H9 (cell line): ENCODE results near the gene HIBCH. TPM values are rescaled to one million over a fixed set of nuclear protein-coding genes. Genes with fewer than 3 reads are reported as not detected.

ENCODE experiments used
- DNase-seq: peaks from one replicate; pipeline ENCODE4 v3.0.0-alpha.2; 2017
- H2AFZ ChIP-seq: one replicate; pipeline ENCODE4 v1.6.1; 2013; ENCODE audit warnings: mild to moderate bottlenecking, low read length, control low read depth, moderate library complexity
- H2AK5ac ChIP-seq: 2 replicates; pipeline ENCODE4 v1.6.1; 2013; ENCODE audit warnings: low read length, control low read depth, mixed read lengths; ENCODE audit not compliant: insufficient read length
- H2BK120ac ChIP-seq: one replicate; pipeline ENCODE4 v1.6.1; 2013; ENCODE audit warnings: low read depth, mild to moderate bottlenecking, low read length, control low read depth, inconsistent platforms; ENCODE audit not compliant: poor library complexity, severe bottlenecking
- H2BK12ac ChIP-seq: 2 replicates; pipeline ENCODE4 v1.6.1; 2013; ENCODE audit warnings: low read length, control low read depth, mixed read lengths, low read depth; ENCODE audit not compliant: insufficient read length
- H2BK15ac ChIP-seq: 2 replicates; pipeline ENCODE4 v1.6.1; 2013; ENCODE audit warnings: low read depth, low read length, control low read depth
- H2BK20ac ChIP-seq: one replicate; pipeline ENCODE4 v1.6.1; 2013; ENCODE audit warnings: low read depth, mild to moderate bottlenecking, low read length, control low read depth, inconsistent platforms; ENCODE audit not compliant: poor library complexity, severe bottlenecking
- H2BK5ac ChIP-seq: 2 replicates; pipeline ENCODE4 v1.6.1; 2013; ENCODE audit warnings: low read length, control low read depth, mixed read lengths; ENCODE audit not compliant: insufficient read length
- H3K14ac ChIP-seq: 2 replicates; pipeline ENCODE4 v1.6.1; 2013; ENCODE audit warnings: low read length, control low read depth; ENCODE audit not compliant: insufficient read depth
- H3K18ac ChIP-seq: 2 replicates; pipeline ENCODE4 v1.6.1; 2013; ENCODE audit warnings: low read depth, mild to moderate bottlenecking, mixed read lengths, low read length, control low read depth; ENCODE audit not compliant: insufficient read length
- H3K23ac ChIP-seq: 2 replicates; pipeline ENCODE4 v1.6.1; 2013; ENCODE audit warnings: low read length, control low read depth, mixed read lengths, low read depth; ENCODE audit not compliant: insufficient read length
- H3K23me2 ChIP-seq: 2 replicates; pipeline ENCODE4 v1.6.1; 2013; ENCODE audit warnings: low read depth, mild to moderate bottlenecking, mixed read lengths, low read length, control low read depth; ENCODE audit not compliant: insufficient read length, poor library complexity, severe bottlenecking
- H3K27ac ChIP-seq: 2 replicates; pipeline ENCODE4 v1.5.1; 2013; ENCODE audit warnings: low read length, control low read depth, mixed read lengths, low read depth; ENCODE audit not compliant: insufficient read length
- H3K27me3 ChIP-seq: 2 replicates; pipeline ENCODE4 v1.6.1; 2013; ENCODE audit warnings: low read length, control low read depth, inconsistent platforms; ENCODE audit not compliant: insufficient read depth
- H3K4ac ChIP-seq: 2 replicates; pipeline ENCODE4 v1.6.1; 2013; ENCODE audit warnings: low read depth, mild to moderate bottlenecking, control low read depth, inconsistent platforms, low read length, moderate library complexity
- H3K4me1 ChIP-seq: 2 replicates; pipeline ENCODE4 v1.6.1; 2013; ENCODE audit warnings: low read length, control low read depth, inconsistent platforms; ENCODE audit not compliant: insufficient read depth
- H3K4me2 ChIP-seq: 2 replicates; pipeline ENCODE4 v1.6.1; 2013; ENCODE audit warnings: low read length, control low read depth, mixed read lengths; ENCODE audit not compliant: insufficient read length, insufficient read depth
- H3K56ac ChIP-seq: 2 replicates; pipeline ENCODE4 v1.6.1; 2013; ENCODE audit warnings: low read depth, mild to moderate bottlenecking, mixed read lengths, low read length, control low read depth; ENCODE audit not compliant: insufficient read length
- H3K79me1 ChIP-seq: 2 replicates; pipeline ENCODE4 v1.6.1; 2013; ENCODE audit warnings: low read depth, mild to moderate bottlenecking, moderate library complexity, low read length, control low read depth, inconsistent platforms; ENCODE audit not compliant: insufficient read depth, poor library complexity, severe bottlenecking
- H3K79me2 ChIP-seq: 2 replicates; pipeline ENCODE4 v1.6.1; 2013; ENCODE audit warnings: low read length, control low read depth, inconsistent platforms; ENCODE audit not compliant: insufficient read depth
- H3K9ac ChIP-seq: 2 replicates; pipeline ENCODE4 v1.6.1; 2013; ENCODE audit warnings: low read length, control low read depth, mixed read lengths; ENCODE audit not compliant: insufficient read length; ENCODE audit errors: extremely low read depth
- H3K9me3 ChIP-seq: one replicate; pipeline ENCODE4 v1.6.1; 2013; ENCODE audit warnings: low read depth, low read length, inconsistent platforms; ENCODE audit not compliant: control insufficient read depth
- H3T11ph ChIP-seq: one replicate; pipeline ENCODE4 v1.6.1; 2013; ENCODE audit warnings: mild to moderate bottlenecking, low read length, control low read depth, inconsistent platforms
- H4K20me1 ChIP-seq: one replicate; pipeline ENCODE4 v1.6.1; 2013; ENCODE audit not compliant: control insufficient read depth, insufficient read length, insufficient read depth
- H4K5ac ChIP-seq: 2 replicates; pipeline ENCODE4 v1.6.1; 2013; ENCODE audit warnings: low read depth, mild to moderate bottlenecking, mixed read lengths, low read length, control low read depth; ENCODE audit not compliant: insufficient read length
- H4K8ac ChIP-seq: replicated peaks from 2 replicates; pipeline ENCODE4 v1.6.1; 2013; ENCODE audit warnings: low read length, control low read depth, mixed read lengths, low read depth; ENCODE audit not compliant: insufficient read length
- H4K91ac ChIP-seq: 2 replicates; pipeline ENCODE4 v1.6.1; 2013; ENCODE audit warnings: low read depth, mild to moderate bottlenecking, moderate library complexity, mixed read lengths, low read length, control low read depth; ENCODE audit not compliant: insufficient read length
- H3K27ac Mint-ChIP-seq, 3 experiments: 2 replicates in 2 of 3; 3 replicates in 1 of 3; pipeline ENCODE4 v1.8.0; 2020 to 2021; ENCODE audit warnings: mixed read lengths in 3 of 3, mild to moderate bottlenecking in 1 of 3, moderate library complexity in 1 of 3
- H3K27me3 Mint-ChIP-seq: 2 replicates; pipeline ENCODE4 v1.8.0; 2021; ENCODE audit warnings: low read depth, mild to moderate bottlenecking, moderate library complexity, mixed read lengths
- H3K36me3 Mint-ChIP-seq, 3 experiments: 2 replicates in 2 of 3; 3 replicates in 1 of 3; pipeline ENCODE4 v1.8.0; 2020 to 2021; ENCODE audit warnings: low read depth in 3 of 3, mixed read lengths in 3 of 3; ENCODE audit not compliant: insufficient read depth in 1 of 3
- H3K4me1 Mint-ChIP-seq, 2 experiments: 2 replicates each; pipeline ENCODE4 v1.8.0; 2020; ENCODE audit warnings: mixed read lengths in 2 of 2
- H3K4me3 Mint-ChIP-seq, 2 experiments: 2 replicates in 1 of 2; 3 replicates in 1 of 2; pipeline ENCODE4 v1.8.0; 2020 to 2021; ENCODE audit warnings: mild to moderate bottlenecking in 2 of 2, mixed read lengths in 2 of 2, moderate library complexity in 1 of 2
- H3K9me3 Mint-ChIP-seq, 2 experiments: 2 replicates in 1 of 2; 3 replicates in 1 of 2; pipeline ENCODE4 v1.8.0; 2020; ENCODE audit warnings: mild to moderate bottlenecking in 2 of 2, mixed read lengths in 2 of 2, moderate library complexity in 1 of 2
- WGBS: extraction: QIAGEN DNeasy Blood & Tissue Kit; methylation state at CpG from one replicate; pipeline ENCODE4 v1.1.7; 2013; ENCODE audit warnings: missing lambda C conversion rate, low lambda C conversion rate, mixed read lengths; ENCODE audit not compliant: insufficient read length; ENCODE audit errors: extremely low coverage; 5-methylcytosine and 5-hydroxymethylcytosine counted together
- total RNA-seq: library from RNA; stranded (reverse); gene quantifications from 2 replicates; pipeline ENCODE4 v1.2.1, GENCODE V29; 2021
- TF ChIP-seq, protein P1 (sequence below): fragments of 200-600 bp; sonication (generic); conservative IDR thresholded peaks from 3 replicates; pipeline ENCODE4 v1.8.0; 2021; ENCODE audit warnings: antibody characterized with exemption, mild to moderate bottlenecking

The HIBCH gene
- total RNA-seq, 1 experiment from 2014 or later = 28.0 TPM

DNA sequence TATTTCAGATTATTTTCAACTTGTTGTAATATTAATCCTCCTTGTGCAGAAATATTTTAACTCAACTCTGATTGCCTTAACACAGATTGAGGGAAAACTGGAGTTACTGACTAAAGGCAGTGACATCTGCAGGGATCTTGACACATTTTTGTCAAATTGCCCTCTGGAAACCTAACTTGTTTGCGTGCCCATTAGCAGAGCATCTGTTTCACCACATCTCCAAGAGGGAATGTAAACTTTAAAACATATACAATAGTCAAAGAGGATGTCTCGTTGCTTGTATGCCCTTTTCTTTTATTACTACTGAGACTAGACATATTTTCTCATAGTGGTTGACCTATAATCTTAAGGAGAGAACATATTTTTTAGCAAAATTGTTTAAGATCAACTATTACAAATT, 38.0 kb upstream of the HIBCH start:
- Histone ChIP-seq H3K4ac (no peak overlapping the region), H3K9me3 (no peaks in the 10 kb centered on the region), H3K27me3 (no peaks in the 10 kb centered on the region), H4K20me1 (no peaks in the 10 kb centered on the region), H3K9ac (no peak overlapping the region), H4K91ac (no peak overlapping the region), H2BK5ac (no peak overlapping the region), H4K5ac (no peak overlapping the region), H3K14ac (no peak overlapping the region), H2BK15ac (no peak overlapping the region; the same call in 1 of the 2 replicates), H3T11ph (no peak overlapping the region), H3K79me1 (no peaks in the 10 kb centered on the region), H3K18ac (no peak overlapping the region), H4K8ac (no peak overlapping the region), H2AFZ (no peak overlapping the region), H2BK120ac (no peak overlapping the region), H3K4me2 (no peak overlapping the region), H3K27ac (no peak overlapping the region), H2BK12ac (no peak overlapping the region), H3K79me2 (no peaks in the 10 kb centered on the region), H3K4me1 (no peaks in the 10 kb centered on the region), H3K56ac (no peak overlapping the region), H2BK20ac (no peak overlapping the region), H3K23ac (no peak overlapping the region), H3K23me2 (no peaks in the 10 kb centered on the region), H2AK5ac (no peak overlapping the region)
- TF ChIP-seq, protein P1, sequence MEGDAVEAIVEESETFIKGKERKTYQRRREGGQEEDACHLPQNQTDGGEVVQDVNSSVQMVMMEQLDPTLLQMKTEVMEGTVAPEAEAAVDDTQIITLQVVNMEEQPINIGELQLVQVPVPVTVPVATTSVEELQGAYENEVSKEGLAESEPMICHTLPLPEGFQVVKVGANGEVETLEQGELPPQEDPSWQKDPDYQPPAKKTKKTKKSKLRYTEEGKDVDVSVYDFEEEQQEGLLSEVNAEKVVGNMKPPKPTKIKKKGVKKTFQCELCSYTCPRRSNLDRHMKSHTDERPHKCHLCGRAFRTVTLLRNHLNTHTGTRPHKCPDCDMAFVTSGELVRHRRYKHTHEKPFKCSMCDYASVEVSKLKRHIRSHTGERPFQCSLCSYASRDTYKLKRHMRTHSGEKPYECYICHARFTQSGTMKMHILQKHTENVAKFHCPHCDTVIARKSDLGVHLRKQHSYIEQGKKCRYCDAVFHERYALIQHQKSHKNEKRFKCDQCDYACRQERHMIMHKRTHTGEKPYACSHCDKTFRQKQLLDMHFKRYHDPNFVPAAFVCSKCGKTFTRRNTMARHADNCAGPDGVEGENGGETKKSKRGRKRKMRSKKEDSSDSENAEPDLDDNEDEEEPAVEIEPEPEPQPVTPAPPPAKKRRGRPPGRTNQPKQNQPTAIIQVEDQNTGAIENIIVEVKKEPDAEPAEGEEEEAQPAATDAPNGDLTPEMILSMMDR = no peak
- no peak for DNase-seq
- Mint-ChIP-seq H3K4me3 (no peak overlapping the region), H3K36me3 (no peaks in the 10 kb centered on the region), H3K27ac (no peak overlapping the region), H3K27me3 (no peaks in the 10 kb centered on the region), H3K4me1 (peaks cover 8 to 18% of the 10 kb centered on the region in 2 experiments), H3K9me3 (no peaks in the 10 kb centered on the region)
- WGBS = no CpG with 5 or more reads among the region's 2 CpGs
